K562 (cell line): ENCODE measurements around the gene OR4D6. TPM values are rescaled to one million over a fixed set of nuclear protein-coding genes. Genes with fewer than 3 reads are reported as not detected.

ENCODE experiments used
- BRD9 ChIP-seq: fragments of 450-650 bp; IDR thresholded peaks from 2 replicates; pipeline ENCODE4 v1.6.1; 2018; ENCODE audit warnings: low read depth; ENCODE audit not compliant: partially characterized antibody
- OTX1 ChIP-seq: fragments of 450-650 bp; formaldehyde crosslinking; IDR thresholded peaks from 2 replicates; pipeline ENCODE4 v1.4.0; 2022; ENCODE audit warnings: mild to moderate bottlenecking
- PHF8 ChIP-seq: fragments of 200-600 bp; sonication (generic); IDR thresholded peaks from 2 replicates; pipeline ENCODE4 v1.6.1; 2012; ENCODE audit warnings: mixed run types, mild to moderate bottlenecking, inconsistent platforms, low read length, moderate library complexity, borderline replicate concordance
- TAF9B ChIP-seq: fragments of 450-650 bp; IDR thresholded peaks from 2 replicates; pipeline ENCODE4 v1.6.1; 2018; ENCODE audit warnings: mild to moderate bottlenecking; ENCODE audit not compliant: partially characterized antibody
- ZNF121 ChIP-seq: sonication (generic); formaldehyde crosslinking; conservative IDR thresholded peaks from 2 replicates; pipeline ENCODE4 v1.8.0; 2022; ENCODE audit warnings: missing genetic modification reagents
- polyA plus RNA-seq, 8 experiments: library from polyadenylated mRNA; depleted of rRNA in 4 of 8; stranded (reverse) in 5 of 8; unstranded in 3 of 8; fragments of >200 nt; fragmentation: Nextera tagmentation in 2 of 8; fragmentation: Illumina TruSeq in 1 of 8; extraction: Ambion mirVana in 2 of 8; extraction: Trizol in 1 of 8; gene quantifications; 2 replicates each; pipeline versions ENCODE4 v1.2.1 to v1.2.3, GENCODE V29; 2011 to 2014; ENCODE audit warnings: inconsistent platforms in 1 of 8, missing spikeins in 1 of 8
- total RNA-seq, 7 experiments: library from RNA; depleted of rRNA in 6 of 7; stranded (reverse); fragments of >200 nt in 6 of 7; fragmentation: Illumina TruSeq in 2 of 7; extraction: Trizol in 2 of 7; gene quantifications; 2 replicates each; pipeline versions ENCODE4 v1.2.1 to v1.2.3, GENCODE V29; 2011 to 2021; ENCODE audit warnings: low replicate concordance in 1 of 7
- TF ChIP-seq, protein P1 (sequence below): fragments of 450-650 bp; IDR thresholded peaks from 2 replicates; pipeline ENCODE4 v1.6.1; 2014; ENCODE audit warnings: low read depth, mild to moderate bottlenecking, moderate library complexity, borderline replicate concordance
- TF ChIP-seq, protein P2 (sequence below): IDR thresholded peaks from 2 replicates; pipeline ENCODE4 v1.6.1; 2012; ENCODE audit warnings: low read depth, low read length, improper control_type of control experiment, borderline replicate concordance
- TF ChIP-seq, protein P3 (sequence below): fragments of 200-800 bp; sonication (Bioruptor generic); IDR thresholded peaks from 2 replicates; pipeline ENCODE4 v1.6.1; 2017; ENCODE audit warnings: missing genetic modification characterization, missing compliant biosample characterization

Gene OR4D6
- total and polyA plus RNA-seq, 9 of the 15 experiments (the other 6 are each of a cell fraction or from before 2014, with no cell fraction given) = not detected

DNA sequence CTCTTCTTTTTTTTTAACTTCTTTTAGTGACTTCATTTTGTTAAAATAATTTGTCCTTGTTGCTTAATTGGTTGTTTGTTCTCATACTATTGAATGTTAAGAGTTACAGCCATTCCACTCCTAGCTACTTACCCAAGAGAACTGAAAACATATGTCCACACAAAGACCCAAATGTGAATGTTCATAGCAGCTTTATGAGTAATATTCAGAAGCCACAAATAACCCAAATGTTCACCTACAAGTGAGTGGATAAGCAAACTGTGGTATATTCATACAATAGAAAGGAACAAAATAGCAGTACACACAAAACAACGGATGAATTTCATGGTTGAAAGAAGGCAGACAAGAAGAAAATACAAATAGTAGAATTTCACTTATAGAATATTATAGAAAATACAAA, 45.2 kb downstream of the OR4D6 start (continued):
- TF ChIP-seq OTX1 (CRISPR knock-in tag) = no peak
- no peak for TF ChIP-seq TAF9B
- TF ChIP-seq, protein P1, sequence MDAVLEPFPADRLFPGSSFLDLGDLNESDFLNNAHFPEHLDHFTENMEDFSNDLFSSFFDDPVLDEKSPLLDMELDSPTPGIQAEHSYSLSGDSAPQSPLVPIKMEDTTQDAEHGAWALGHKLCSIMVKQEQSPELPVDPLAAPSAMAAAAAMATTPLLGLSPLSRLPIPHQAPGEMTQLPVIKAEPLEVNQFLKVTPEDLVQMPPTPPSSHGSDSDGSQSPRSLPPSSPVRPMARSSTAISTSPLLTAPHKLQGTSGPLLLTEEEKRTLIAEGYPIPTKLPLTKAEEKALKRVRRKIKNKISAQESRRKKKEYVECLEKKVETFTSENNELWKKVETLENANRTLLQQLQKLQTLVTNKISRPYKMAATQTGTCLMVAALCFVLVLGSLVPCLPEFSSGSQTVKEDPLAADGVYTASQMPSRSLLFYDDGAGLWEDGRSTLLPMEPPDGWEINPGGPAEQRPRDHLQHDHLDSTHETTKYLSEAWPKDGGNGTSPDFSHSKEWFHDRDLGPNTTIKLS = no peak
- TF ChIP-seq, protein P2, sequence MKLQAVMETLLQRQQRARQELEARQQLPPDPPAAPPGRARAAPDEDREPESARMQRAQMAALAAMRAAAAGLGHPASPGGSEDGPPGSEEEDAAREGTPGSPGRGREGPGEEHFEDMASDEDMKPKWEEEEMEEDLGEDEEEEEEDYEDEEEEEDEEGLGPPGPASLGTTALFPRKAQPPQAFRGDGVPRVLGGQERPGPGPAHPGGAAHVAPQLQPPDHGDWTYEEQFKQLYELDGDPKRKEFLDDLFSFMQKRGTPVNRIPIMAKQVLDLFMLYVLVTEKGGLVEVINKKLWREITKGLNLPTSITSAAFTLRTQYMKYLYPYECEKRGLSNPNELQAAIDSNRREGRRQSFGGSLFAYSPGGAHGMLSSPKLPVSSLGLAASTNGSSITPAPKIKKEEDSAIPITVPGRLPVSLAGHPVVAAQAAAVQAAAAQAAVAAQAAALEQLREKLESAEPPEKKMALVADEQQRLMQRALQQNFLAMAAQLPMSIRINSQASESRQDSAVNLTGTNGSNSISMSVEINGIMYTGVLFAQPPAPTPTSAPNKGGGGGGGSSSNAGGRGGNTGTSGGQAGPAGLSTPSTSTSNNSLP = no peak
- TF ChIP-seq PHF8 = no peak
- no peak for TF ChIP-seq BRD9
- TF ChIP-seq ZNF121 (CRISPR knock-in tag) = no peak
- TF ChIP-seq, protein P3, sequence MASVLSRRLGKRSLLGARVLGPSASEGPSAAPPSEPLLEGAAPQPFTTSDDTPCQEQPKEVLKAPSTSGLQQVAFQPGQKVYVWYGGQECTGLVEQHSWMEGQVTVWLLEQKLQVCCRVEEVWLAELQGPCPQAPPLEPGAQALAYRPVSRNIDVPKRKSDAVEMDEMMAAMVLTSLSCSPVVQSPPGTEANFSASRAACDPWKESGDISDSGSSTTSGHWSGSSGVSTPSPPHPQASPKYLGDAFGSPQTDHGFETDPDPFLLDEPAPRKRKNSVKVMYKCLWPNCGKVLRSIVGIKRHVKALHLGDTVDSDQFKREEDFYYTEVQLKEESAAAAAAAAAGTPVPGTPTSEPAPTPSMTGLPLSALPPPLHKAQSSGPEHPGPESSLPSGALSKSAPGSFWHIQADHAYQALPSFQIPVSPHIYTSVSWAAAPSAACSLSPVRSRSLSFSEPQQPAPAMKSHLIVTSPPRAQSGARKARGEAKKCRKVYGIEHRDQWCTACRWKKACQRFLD = no peak
